ENCODE measurements around the gene HPCAL1.

Gene HPCAL1

DNA sequence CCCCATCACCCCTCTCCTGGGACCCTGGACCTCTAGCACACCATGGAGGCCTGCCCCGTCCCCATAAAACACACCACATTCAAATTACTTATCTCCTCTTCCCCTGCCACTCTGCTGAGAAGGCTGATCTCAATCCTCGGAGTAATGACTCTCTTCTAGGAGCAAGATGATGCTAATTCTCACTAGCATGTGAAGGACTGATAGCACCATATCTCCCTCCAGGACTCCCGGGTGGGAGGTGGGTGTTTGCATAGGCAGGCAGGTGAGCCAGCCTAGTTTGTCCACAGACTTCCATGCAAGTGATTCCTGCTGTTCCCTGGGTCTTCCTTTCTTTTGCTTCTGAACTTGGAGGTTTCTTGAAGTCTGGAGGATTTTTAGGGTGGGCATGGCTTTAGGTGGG, 40.5 kb downstream of the HPCAL1 start:
- no peaks in the 10 kb centered on the region for H4K20me1 ChIP-seq (ENCODE audit: low read depth, low read length)
- H3F3A ChIP-seq (ENCODE audit: insufficient read depth) = no peaks in the 10 kb centered on the region
- H3K27ac ChIP-seq (ENCODE audit: low read depth, low read length) = no peak overlapping the region
- no peak overlapping the region for H2AFZ ChIP-seq (ENCODE audit: low read depth, low read length, severe bottlenecking)
- H3K9ac ChIP-seq (ENCODE audit: low read length) = no peak overlapping the region
- no peaks in the 10 kb centered on the region for H3K9me3 ChIP-seq (ENCODE audit: insufficient read depth, low read length)
- no peaks in the 10 kb centered on the region for H3K9me2 ChIP-seq (replicated peaks; ENCODE audit: insufficient read depth, low read length)
- no peak overlapping the region for H3K4me3 ChIP-seq (ENCODE audit: insufficient read depth, low read length, poor library complexity, severe bottlenecking)
- no peaks in the 10 kb centered on the region for H3K27me3 ChIP-seq (ENCODE audit: low read length)
- H3K36me3 ChIP-seq (ENCODE audit: low read length) = no peaks in the 10 kb centered on the region
- TF ChIP-seq, protein P1, sequence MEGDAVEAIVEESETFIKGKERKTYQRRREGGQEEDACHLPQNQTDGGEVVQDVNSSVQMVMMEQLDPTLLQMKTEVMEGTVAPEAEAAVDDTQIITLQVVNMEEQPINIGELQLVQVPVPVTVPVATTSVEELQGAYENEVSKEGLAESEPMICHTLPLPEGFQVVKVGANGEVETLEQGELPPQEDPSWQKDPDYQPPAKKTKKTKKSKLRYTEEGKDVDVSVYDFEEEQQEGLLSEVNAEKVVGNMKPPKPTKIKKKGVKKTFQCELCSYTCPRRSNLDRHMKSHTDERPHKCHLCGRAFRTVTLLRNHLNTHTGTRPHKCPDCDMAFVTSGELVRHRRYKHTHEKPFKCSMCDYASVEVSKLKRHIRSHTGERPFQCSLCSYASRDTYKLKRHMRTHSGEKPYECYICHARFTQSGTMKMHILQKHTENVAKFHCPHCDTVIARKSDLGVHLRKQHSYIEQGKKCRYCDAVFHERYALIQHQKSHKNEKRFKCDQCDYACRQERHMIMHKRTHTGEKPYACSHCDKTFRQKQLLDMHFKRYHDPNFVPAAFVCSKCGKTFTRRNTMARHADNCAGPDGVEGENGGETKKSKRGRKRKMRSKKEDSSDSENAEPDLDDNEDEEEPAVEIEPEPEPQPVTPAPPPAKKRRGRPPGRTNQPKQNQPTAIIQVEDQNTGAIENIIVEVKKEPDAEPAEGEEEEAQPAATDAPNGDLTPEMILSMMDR (IDR thresholded peaks at IDR 0.05; ENCODE audit: insufficient read depth, low read length, poor library complexity, severe bottlenecking) = no peak
- TF ChIP-seq EZH2phosphoT487 (conservative IDR thresholded peaks at IDR 0.05; ENCODE audit: low read length) = no peak
- H3K4me2 ChIP-seq (ENCODE audit: low read depth, low read length, poor library complexity, severe bottlenecking) = no peak overlapping the region
- H3K79me2 ChIP-seq (ENCODE audit: insufficient read depth, low read length) = no peaks in the 10 kb centered on the region

DNA sequence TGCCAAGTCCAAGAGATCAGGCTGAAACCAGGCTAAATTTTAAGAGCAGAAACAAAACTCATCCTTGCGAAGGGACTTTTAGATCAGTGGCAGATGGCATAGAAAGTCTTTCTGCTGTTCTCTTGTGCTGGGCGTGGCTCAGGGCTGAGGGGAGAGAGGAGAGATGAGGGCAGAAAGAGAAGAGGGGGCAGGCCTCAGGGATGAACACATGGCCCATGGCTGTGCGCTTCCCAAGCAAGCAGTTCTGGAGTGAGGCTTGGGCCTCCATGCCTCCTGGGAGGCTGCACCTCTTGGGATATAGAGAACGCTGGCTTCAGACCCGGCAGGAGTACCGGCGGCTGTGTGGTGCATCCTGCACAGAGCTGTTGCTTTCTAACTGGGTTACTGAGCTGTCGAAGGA, 41.0 kb downstream of the HPCAL1 start:
- H4K20me1 ChIP-seq (ENCODE audit: low read depth, low read length) = no peaks in the 10 kb centered on the region
- no peak overlapping the region for H2AFZ ChIP-seq (ENCODE audit: low read depth, low read length, severe bottlenecking)
- no peaks in the 10 kb centered on the region for H3K27me3 ChIP-seq (ENCODE audit: low read length)
- TF ChIP-seq, protein P1 (IDR thresholded peaks at IDR 0.05; ENCODE audit: insufficient read depth, low read length, poor library complexity, severe bottlenecking) = no peak
- TF ChIP-seq EZH2phosphoT487 (conservative IDR thresholded peaks at IDR 0.05; ENCODE audit: low read length) = no peak
- no peak overlapping the region for H3K4me2 ChIP-seq (ENCODE audit: low read depth, low read length, poor library complexity, severe bottlenecking)
- no peak overlapping the region for H3K27ac ChIP-seq (ENCODE audit: low read depth, low read length)
- H3K9ac ChIP-seq (ENCODE audit: low read length) = no peak overlapping the region
- H3K9me2 ChIP-seq (replicated peaks; ENCODE audit: insufficient read depth, low read length) = no peaks in the 10 kb centered on the region
- H3K4me3 ChIP-seq (ENCODE audit: insufficient read depth, low read length, poor library complexity, severe bottlenecking) = no peak overlapping the region
- H3K9me3 ChIP-seq (ENCODE audit: insufficient read depth, low read length) = no peaks in the 10 kb centered on the region
- no peaks in the 10 kb centered on the region for H3K36me3 ChIP-seq (ENCODE audit: low read length)
- H3F3A ChIP-seq (ENCODE audit: insufficient read depth) = no peaks in the 10 kb centered on the region
- H3K79me2 ChIP-seq (ENCODE audit: insufficient read depth, low read length) = no peaks in the 10 kb centered on the region

DNA sequence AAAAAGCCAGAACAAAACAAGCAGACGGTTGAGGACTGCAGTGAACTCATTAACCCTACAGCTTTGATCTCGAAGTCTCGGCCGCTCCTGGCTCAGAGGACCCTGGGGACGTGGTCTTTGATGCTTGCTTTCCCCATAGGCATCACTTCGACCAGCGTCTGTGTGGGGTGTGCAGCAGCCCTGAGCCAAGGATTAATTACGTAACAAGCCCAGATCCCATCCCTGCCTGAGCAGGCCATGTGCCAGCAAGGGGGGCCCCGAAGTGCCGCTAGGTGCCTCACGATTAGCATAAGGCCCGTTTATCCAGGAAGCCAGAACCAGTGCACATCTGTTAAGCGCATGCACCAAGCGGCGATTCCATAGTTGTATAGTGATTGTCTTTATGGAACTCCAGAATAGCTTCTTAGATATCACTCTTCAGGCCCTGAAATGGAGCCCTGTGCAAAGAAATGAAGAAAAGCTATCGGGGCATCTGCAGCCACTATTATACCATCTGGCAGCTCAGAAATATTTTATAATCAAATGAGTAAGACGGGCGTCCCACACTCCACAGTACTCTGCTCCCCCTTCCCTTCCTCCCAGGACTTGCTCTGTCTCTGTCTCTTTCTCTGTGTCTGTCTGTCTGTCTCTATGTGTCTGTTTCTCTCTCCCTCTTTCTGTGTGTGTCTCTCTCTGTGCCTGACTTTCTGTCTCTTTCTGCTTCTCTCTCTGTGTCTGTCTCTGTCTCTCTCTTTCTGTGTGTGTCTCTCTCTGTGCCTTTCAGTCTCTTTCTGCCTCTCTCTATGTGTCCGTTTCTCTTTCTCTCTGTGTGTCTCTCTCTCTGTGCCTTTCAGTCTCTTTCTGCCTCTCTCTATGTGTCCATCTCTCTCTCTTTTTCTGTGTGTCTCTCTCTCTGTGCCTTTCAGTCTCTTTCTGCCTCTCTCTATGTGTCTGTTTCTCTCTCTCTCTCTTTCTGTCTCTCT, 41.7 kb downstream of the HPCAL1 start:
- Histone ChIP-seq H3K9me2 (replicated peaks; ENCODE audit: insufficient read depth, low read length) (no peaks in the 10 kb centered on the region), H3K4me2 (ENCODE audit: low read depth, low read length, poor library complexity, severe bottlenecking) (no peak overlapping the region), H3K36me3 (ENCODE audit: low read length) (no peaks in the 10 kb centered on the region), H3K9ac (ENCODE audit: low read length) (no peak overlapping the region), H3F3A (ENCODE audit: insufficient read depth) (no peaks in the 10 kb centered on the region), H3K27me3 (ENCODE audit: low read length) (no peaks in the 10 kb centered on the region), H2AFZ (ENCODE audit: low read depth, low read length, severe bottlenecking) (no peak overlapping the region), H3K4me3 (ENCODE audit: insufficient read depth, low read length, poor library complexity, severe bottlenecking) (no peak overlapping the region), H3K9me3 (ENCODE audit: insufficient read depth, low read length) (no peaks in the 10 kb centered on the region), H3K79me2 (ENCODE audit: insufficient read depth, low read length) (no peaks in the 10 kb centered on the region), H4K20me1 (ENCODE audit: low read depth, low read length) (no peaks in the 10 kb centered on the region), H3K27ac (ENCODE audit: low read depth, low read length) (no peak overlapping the region)
- no peak for TF ChIP-seq EZH2phosphoT487 (conservative IDR thresholded peaks at IDR 0.05; ENCODE audit: low read length)
- TF ChIP-seq, protein P1 (IDR thresholded peaks at IDR 0.05; ENCODE audit: insufficient read depth, low read length, poor library complexity, severe bottlenecking) = no peak

Data from SU-DHL-6 (cell line).